DOHH2 (cell line): ENCODE data around the gene PSME4.

Source experiments
- H3F3A ChIP-seq: fragments of 200-600 bp; sonication (generic), shearing (Covaris generic); 2 replicates; pipeline ENCODE4 v1.6.0; 2016; ENCODE audit warnings: antibody characterized with exemption, mild to moderate bottlenecking; ENCODE audit not compliant: control insufficient read depth, insufficient read depth
- H3K27ac ChIP-seq: fragments of 200-600 bp; sonication (generic); 2 replicates; pipeline ENCODE4 v1.5.1; 2014; ENCODE audit warnings: low read depth, mild to moderate bottlenecking, low read length, moderate library complexity
- H3K27me3 ChIP-seq: fragments of 200-600 bp; sonication (generic); 2 replicates; pipeline ENCODE4 v1.6.1; 2014; ENCODE audit warnings: mild to moderate bottlenecking, low read length, mixed read lengths; ENCODE audit not compliant: control insufficient read depth
- H3K36me3 ChIP-seq: fragments of 200-600 bp; sonication (generic); 2 replicates; pipeline ENCODE4 v1.6.1; 2014; ENCODE audit warnings: mild to moderate bottlenecking, low read length, moderate library complexity, mixed read lengths; ENCODE audit not compliant: control insufficient read depth
- H3K4me1 ChIP-seq: fragments of 200-600 bp; sonication (generic); 2 replicates; pipeline ENCODE4 v1.6.1; 2014; ENCODE audit warnings: mild to moderate bottlenecking, low read length, mixed read lengths; ENCODE audit not compliant: control insufficient read depth
- H3K4me2 ChIP-seq: fragments of 200-600 bp; sonication (generic); 2 replicates; pipeline ENCODE4 v1.6.0; 2014; ENCODE audit warnings: mild to moderate bottlenecking, low read length, moderate library complexity
- H3K4me3 ChIP-seq: fragments of 200-600 bp; sonication (generic); 2 replicates; pipeline ENCODE4 v1.5.1; 2014; ENCODE audit warnings: mild to moderate bottlenecking, low read length, mixed read lengths
- H3K79me2 ChIP-seq: fragments of 200-600 bp; sonication (generic); 2 replicates; pipeline ENCODE4 v1.6.1; 2014; ENCODE audit warnings: mild to moderate bottlenecking, low read length, mixed read lengths; ENCODE audit not compliant: control insufficient read depth
- H3K9me2 ChIP-seq: fragments of 200-600 bp; sonication (generic); replicated peaks from 2 replicates; pipeline ENCODE4 v1.6.1; 2014; ENCODE audit warnings: mild to moderate bottlenecking, low read length, mixed read lengths; ENCODE audit not compliant: control insufficient read depth
- H3K9me3 ChIP-seq: fragments of 200-600 bp; sonication (generic); 2 replicates; pipeline ENCODE4 v1.6.1; 2014; ENCODE audit warnings: antibody characterized with exemption, low read length, mixed read lengths; ENCODE audit not compliant: control insufficient read depth, insufficient read depth
- H4K20me1 ChIP-seq: fragments of 200-600 bp; sonication (generic); 2 replicates; pipeline ENCODE4 v1.6.0; 2014; ENCODE audit warnings: low read depth, mild to moderate bottlenecking, antibody characterized with exemption, low read length, moderate library complexity; ENCODE audit not compliant: control insufficient read depth, insufficient read depth
- EZH2phosphoT487 ChIP-seq: fragments of 200-600 bp; sonication (generic); IDR thresholded peaks from 2 replicates; pipeline ENCODE4 v1.6.1; 2017; ENCODE audit warnings: borderline replicate concordance, mild to moderate bottlenecking, antibody characterized with exemption, low read length, moderate library complexity, mixed read lengths
- TF ChIP-seq, protein P1 (sequence below): fragments of 200-600 bp; sonication (generic); IDR thresholded peaks from one replicate; pipeline ENCODE4 v1.5.1; 2014; ENCODE audit warnings: antibody characterized with exemption, mild to moderate bottlenecking, low read depth, low read length; ENCODE audit not compliant: poor library complexity, severe bottlenecking

Gene PSME4

DNA sequence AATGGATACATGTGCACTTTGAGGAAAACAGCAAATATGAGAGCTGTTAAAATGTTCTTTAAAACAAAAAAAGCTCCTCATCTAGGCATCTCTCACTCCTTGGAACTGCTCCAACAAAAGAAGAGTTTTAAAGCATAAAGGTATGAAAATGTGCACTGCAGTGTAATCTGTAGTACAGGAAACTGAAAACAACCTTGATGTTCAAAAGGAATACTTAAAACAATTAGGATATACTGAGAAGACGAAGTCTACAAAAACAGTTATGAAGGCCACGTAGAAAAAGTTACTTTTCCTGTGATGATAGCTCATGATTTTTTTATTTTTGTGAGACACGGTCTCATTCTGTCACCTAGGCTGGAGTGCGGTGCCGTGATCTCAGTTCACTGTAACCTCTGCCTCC is 109.0 kb downstream of the PSME4 start:
- Histone ChIP-seq H3F3A (0 out of 2 replicates have a peak, but pooled peaks cover 2% of the 10 kb centered on the region), H3K79me2 (no peaks in the 10 kb centered on the region), H3K27ac (no peak overlapping the region), H3K27me3 (no peaks in the 10 kb centered on the region), H3K9me3 (no peaks in the 10 kb centered on the region), H3K36me3 (peaks cover 34% of the 10 kb centered on the region), H3K4me2 (no peak overlapping the region), H3K4me3 (no peak overlapping the region), H4K20me1 (no peaks in the 10 kb centered on the region), H3K4me1 (no peaks in the 10 kb centered on the region), H3K9me2 (no peaks in the 10 kb centered on the region)
- no peak for TF ChIP-seq EZH2phosphoT487
- TF ChIP-seq, protein P1, sequence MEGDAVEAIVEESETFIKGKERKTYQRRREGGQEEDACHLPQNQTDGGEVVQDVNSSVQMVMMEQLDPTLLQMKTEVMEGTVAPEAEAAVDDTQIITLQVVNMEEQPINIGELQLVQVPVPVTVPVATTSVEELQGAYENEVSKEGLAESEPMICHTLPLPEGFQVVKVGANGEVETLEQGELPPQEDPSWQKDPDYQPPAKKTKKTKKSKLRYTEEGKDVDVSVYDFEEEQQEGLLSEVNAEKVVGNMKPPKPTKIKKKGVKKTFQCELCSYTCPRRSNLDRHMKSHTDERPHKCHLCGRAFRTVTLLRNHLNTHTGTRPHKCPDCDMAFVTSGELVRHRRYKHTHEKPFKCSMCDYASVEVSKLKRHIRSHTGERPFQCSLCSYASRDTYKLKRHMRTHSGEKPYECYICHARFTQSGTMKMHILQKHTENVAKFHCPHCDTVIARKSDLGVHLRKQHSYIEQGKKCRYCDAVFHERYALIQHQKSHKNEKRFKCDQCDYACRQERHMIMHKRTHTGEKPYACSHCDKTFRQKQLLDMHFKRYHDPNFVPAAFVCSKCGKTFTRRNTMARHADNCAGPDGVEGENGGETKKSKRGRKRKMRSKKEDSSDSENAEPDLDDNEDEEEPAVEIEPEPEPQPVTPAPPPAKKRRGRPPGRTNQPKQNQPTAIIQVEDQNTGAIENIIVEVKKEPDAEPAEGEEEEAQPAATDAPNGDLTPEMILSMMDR: no peak

DNA sequence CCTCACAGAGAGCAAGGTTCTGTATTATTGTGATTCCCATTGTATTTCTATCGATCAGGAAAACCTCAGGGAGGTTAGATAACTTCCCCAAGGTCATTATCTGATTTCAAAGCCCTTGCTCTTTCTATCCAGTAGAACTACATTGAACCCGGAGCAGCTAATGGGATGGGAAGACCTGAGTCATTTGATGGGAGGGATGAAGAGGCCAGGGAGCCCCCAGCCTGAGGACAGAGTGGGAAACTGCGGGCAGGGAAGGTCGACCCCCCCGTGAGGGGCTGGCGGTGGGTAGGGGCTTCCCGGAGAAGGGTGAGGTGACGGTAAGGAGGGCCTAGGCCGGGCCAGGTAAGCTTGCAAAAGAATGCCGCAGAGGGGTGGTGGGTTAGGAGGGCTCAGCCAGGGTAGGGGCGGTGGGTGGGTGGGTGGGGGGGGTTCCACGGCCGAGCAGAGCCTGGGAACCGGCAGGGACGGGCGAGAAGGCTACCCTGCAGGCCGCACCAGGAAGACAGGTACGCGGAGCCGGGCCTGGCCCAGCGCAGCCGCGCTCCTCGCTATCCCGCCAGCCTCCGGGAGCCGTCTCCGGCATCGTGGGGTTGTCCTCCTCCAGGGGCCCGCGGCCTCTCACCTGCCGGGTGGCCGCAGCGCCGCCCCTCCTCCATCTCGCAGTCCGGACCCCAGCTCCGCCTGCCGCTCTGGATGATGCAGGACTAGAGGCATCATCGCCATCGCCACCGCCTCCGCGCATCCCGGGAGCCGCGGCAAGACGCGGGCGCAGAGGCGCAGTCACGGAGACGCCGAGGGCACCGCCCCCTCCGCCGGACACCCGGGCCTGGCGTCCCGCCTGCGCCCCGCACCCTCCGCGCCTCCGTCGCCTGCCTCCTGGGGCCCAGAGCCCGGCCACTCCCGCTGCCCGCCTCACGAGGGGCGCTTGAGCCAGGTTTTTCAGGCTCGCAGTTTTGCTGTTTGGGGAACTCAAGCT is 111.3 kb downstream of the PSME4 start, which contains the start of gene GPR75:
Gene GPR75, minus strand, starts transcription at position 762 of the 976 bp plus-strand sequence. CDS start 5,211 bp downstream, outside the sequence.
- Histone ChIP-seq H3K4me2 (no peak within 1 kb of the TSS), H3K4me3 (no peak within 1 kb of the TSS)

DNA sequence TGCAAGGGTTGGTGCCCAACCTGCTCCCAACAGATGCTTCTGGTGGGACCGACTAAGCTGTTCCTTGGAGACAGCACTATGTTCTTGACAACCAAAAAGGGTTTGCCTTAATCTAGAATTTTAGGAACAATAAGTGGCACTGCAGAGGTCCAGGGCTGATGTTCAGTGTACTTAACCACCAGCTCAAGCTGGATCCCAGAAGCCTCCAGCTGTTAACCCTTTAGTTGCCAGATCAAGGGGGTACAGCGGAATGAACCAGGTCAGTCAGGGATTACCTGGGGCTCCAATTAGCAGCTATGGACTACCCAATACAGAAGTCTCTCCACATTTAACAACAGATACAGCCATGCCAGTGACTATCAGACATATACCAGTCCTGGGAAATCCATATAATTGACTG is 114.5 kb downstream of the PSME4 start:
- no peak overlapping the region for H3K27ac ChIP-seq
- no peaks in the 10 kb centered on the region for H3K4me1 ChIP-seq
- TF ChIP-seq, protein P1: no peak
- TF ChIP-seq EZH2phosphoT487: no peak
- H3K79me2 ChIP-seq: no peaks in the 10 kb centered on the region
- H3K27me3 ChIP-seq: no peaks in the 10 kb centered on the region
- H3K4me3 ChIP-seq: no peak overlapping the region
- H3K4me2 ChIP-seq: no peak overlapping the region
- H4K20me1 ChIP-seq: no peaks in the 10 kb centered on the region; the same call in 1 of the 2 replicates
- H3K36me3 ChIP-seq: peaks cover 22% of the 10 kb centered on the region
- H3K9me3 ChIP-seq: no peaks in the 10 kb centered on the region
- H3F3A ChIP-seq: no peaks in the 10 kb centered on the region
- no peaks in the 10 kb centered on the region for H3K9me2 ChIP-seq

More for the DNA sequence above, 111.3 kb downstream of the PSME4 start, which contains the start of gene GPR75:
- Histone ChIP-seq H3K27ac (no peak within 1 kb of the TSS), H3K4me1 (no peaks in the 10 kb centered on the region), H3K9me2 (no peaks in the 10 kb centered on the region), H4K20me1 (no peaks in the 10 kb centered on the region; the same call in 1 of the 2 replicates), H3K36me3 (peaks cover 17% of the 10 kb centered on the region), H3K79me2 (no peaks in the 10 kb centered on the region), H3K27me3 (no peaks in the 10 kb centered on the region), H3F3A (0 out of 2 replicates have a peak, but pooled peaks cover 2% of the 10 kb centered on the region), H3K9me3 (no peaks in the 10 kb centered on the region)
- TF ChIP-seq EZH2phosphoT487: no peak
- TF ChIP-seq, protein P1: no peak
